Kidney (tissue), 14 donors: Measurements from ENCODE around the gene HSFX2. TPM values are rescaled to one million over a fixed set of nuclear protein-coding genes. Genes with fewer than 3 reads are reported as not detected.
"Not testable (repeated sequence)": the region's sequence is repeated elsewhere in the genome, so short reads cannot be mapped to it uniquely, and the experiment has no call there.

Experiments
- DNase-seq, 5 donors: peaks; one replicate each; pipeline ENCODE4 v3.0.0-alpha.2; 2013 to 2020
- FAIRE-seq: peaks from 2 replicates; lab custom pipeline; 2012; peaks lifted over from hg19 to GRCh38; lab: Jason Lieb, UNC
- H3K27ac ChIP-seq, 2 donors: one replicate each; pipeline ENCODE4 v1.7.0; 2013; ENCODE audit warnings: low read depth in 2 of 2, low read length in 2 of 2, inconsistent platforms in 1 of 2
- H3K27me3 ChIP-seq: one replicate; pipeline ENCODE4 v1.7.1; 2013; ENCODE audit warnings: low read length, inconsistent platforms; ENCODE audit not compliant: control insufficient read depth, insufficient read depth
- H3K36me3 ChIP-seq, 3 donors: one replicate each; pipeline versions ENCODE4 v1.7.0 to v1.7.1; 2013; ENCODE audit warnings: low read length in 3 of 3, control low read depth in 1 of 3, inconsistent platforms in 1 of 3; ENCODE audit not compliant: insufficient read depth in 3 of 3, control insufficient read depth in 2 of 3
- H3K4me1 ChIP-seq, 3 donors: one replicate each; pipeline versions ENCODE4 v1.7.0 to v1.7.1; 2013; ENCODE audit warnings: low read length in 3 of 3, inconsistent platforms in 1 of 3, low read depth in 1 of 3; ENCODE audit not compliant: control insufficient read depth in 2 of 3, insufficient read depth in 2 of 3
- H3K4me3 ChIP-seq, 3 donors: one replicate each; pipeline versions ENCODE4 v1.7.0 to v1.8.1; 2013; ENCODE audit warnings: low read length in 3 of 3, control low read depth in 1 of 3, inconsistent platforms in 1 of 3
- H3K9ac ChIP-seq, 3 donors: one replicate each; pipeline versions ENCODE4 v1.7.0 to v1.7.1; 2013; ENCODE audit warnings: low read length in 3 of 3, control low read depth in 1 of 3, inconsistent platforms in 1 of 3
- H3K9me3 ChIP-seq, 3 donors: one replicate each; pipeline versions ENCODE4 v1.7.0 to v1.7.1; 2013; ENCODE audit warnings: low read length in 3 of 3, control low read depth in 1 of 3, inconsistent platforms in 1 of 3; ENCODE audit not compliant: control insufficient read depth in 2 of 3, insufficient read depth in 1 of 3
- intact Hi-C: fragments of 100-400 bp; cut with DNase I; formaldehyde crosslinking; loops from one replicate; pipeline ENCODE4 v1.11.1; 2022
- polyA plus RNA-seq: library from polyadenylated mRNA; stranded (reverse); fragments of 350-450 nt; fragmentation: Illumina TruSeq; extraction: RNeasy Lipid Tissue Mini Kit (QIAGEN cat#74804); gene quantifications from one replicate; pipeline ENCODE4 v1.2.3, GENCODE V29; 2014; ENCODE audit warnings: low read depth, low replicate concordance; ENCODE audit not compliant: insufficient read depth
- total RNA-seq: library from RNA; stranded (reverse); fragmentation: NEBNext Ultra II Directional; extraction: Animal tissue kit (Norgen Biotek cat#: 25700); gene quantifications from one replicate; pipeline ENCODE4 v1.2.1, GENCODE V29; 2021
- TF ChIP-seq, protein P1 (sequence below): IDR thresholded peaks from 3 replicates; pipeline ENCODE4 v1.5.1; 2012; ENCODE audit warnings: mild to moderate bottlenecking, moderate library complexity, borderline replicate concordance; ENCODE audit not compliant: insufficient read depth; ENCODE audit errors: extremely low read depth
- donor health status: control.
- donor health status: control.
- donor health status: control.
- donor health status: control.
- donor health status: control.
- donor health status: DM: yes; HTN: yes; CAD: no.
- donor health status: Normal renal cell carcinoma (clear cell type).

HSFX2 gene
- total and polyA plus RNA-seq, 2 donors from 2014 or later = 0.79 to 0.97 TPM

DNA sequence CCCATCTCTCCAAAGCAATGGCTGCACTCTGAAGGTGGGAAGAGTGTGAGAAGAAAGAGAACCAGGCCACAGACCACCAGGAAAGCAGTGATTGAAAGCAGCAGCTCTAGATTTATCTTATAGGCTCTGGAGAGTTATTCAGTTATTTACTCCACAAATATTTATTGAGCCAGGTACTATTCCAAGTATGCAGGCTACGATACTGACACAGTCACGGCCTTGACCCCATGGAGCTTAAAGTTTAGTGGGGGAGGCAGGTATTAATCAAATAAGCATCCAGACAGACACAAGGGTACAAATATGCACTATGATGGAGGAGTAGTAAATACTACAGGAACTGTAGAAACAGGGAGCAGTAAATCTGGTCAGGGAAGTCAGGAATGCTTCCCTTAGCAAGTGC lies 33.7 kb upstream of the HSFX2 start:
- Histone ChIP-seq H3K27ac (no peak overlapping the region), H3K9me3 (no peaks in the 10 kb centered on the region), H3K4me3 (no peak overlapping the region), H3K9ac (no peak overlapping the region), H3K27me3 (no peaks in the 10 kb centered on the region), H3K36me3 (no peaks in the 10 kb centered on the region), H3K4me1 (peaks cover 0 to 7% (median 0%) of the 10 kb centered on the region in 3 donors)
- FAIRE-seq (no peak), DNase-seq (no peak)
- TF ChIP-seq, protein P1, sequence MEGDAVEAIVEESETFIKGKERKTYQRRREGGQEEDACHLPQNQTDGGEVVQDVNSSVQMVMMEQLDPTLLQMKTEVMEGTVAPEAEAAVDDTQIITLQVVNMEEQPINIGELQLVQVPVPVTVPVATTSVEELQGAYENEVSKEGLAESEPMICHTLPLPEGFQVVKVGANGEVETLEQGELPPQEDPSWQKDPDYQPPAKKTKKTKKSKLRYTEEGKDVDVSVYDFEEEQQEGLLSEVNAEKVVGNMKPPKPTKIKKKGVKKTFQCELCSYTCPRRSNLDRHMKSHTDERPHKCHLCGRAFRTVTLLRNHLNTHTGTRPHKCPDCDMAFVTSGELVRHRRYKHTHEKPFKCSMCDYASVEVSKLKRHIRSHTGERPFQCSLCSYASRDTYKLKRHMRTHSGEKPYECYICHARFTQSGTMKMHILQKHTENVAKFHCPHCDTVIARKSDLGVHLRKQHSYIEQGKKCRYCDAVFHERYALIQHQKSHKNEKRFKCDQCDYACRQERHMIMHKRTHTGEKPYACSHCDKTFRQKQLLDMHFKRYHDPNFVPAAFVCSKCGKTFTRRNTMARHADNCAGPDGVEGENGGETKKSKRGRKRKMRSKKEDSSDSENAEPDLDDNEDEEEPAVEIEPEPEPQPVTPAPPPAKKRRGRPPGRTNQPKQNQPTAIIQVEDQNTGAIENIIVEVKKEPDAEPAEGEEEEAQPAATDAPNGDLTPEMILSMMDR = no peak
- intact Hi-C loops = no loop called here

DNA sequence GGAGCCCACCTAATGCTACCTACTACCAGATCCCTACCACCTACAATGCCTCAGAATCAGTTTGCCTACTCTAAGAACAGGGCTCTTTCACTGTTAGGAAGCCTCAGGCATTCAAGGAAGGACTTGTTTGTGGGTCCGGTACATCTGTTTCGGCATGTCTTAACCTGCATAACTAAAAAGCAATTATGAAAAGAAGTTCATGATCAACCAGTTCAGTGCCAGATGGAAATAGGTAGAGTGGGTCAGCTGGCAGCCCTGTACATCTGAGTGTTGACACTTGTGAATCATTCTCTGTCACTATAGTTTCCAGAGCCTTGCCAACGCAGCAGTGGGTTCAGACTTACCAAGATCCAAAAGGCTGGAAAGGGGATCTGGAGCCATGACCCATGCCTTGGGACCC lies 33.2 kb upstream of the HSFX2 start:
- DNase-seq = no peak
- no peaks in the 10 kb centered on the region for H3K27me3 ChIP-seq
- H3K36me3 ChIP-seq = no peaks in the 10 kb centered on the region
- H3K4me1 ChIP-seq = peaks cover 0 to 7% (median 0%) of the 10 kb centered on the region in 3 donors
- TF ChIP-seq, protein P1 = no peak
- H3K27ac ChIP-seq = no peak overlapping the region
- no peak for FAIRE-seq
- intact Hi-C loops = no loop called here
- no peak overlapping the region for H3K9ac ChIP-seq
- H3K4me3 ChIP-seq = no peak overlapping the region
- H3K9me3 ChIP-seq = no peaks in the 10 kb centered on the region

DNA sequence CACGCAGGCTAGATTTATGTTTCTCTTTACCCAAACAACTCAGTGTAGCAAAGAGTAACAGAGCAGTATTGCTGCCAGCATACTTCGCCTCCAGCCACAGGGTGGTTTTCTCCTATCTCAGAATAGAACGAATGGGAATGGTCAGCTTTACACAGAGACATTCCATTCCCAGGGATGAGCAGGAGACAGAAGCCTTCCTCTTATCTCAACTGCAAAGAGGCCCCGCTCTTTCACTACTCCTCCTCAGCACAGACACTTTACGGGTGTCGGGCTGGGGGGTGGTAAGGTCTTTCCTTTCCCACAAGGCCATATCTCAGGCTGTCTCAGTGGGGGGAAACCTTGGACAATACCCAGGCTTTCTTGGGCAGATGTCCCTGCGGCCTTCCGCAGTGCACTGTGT lies 31.7 kb upstream of the HSFX2 start:
- intact Hi-C loops, H3K36me3 ChIP-seq, H3K9me3 ChIP-seq, H3K27me3 ChIP-seq, H3K9ac ChIP-seq, H3K4me1 ChIP-seq, H3K27ac ChIP-seq, H3K4me3 ChIP-seq, FAIRE-seq, DNase-seq: not testable (repeated sequence)

DNA sequence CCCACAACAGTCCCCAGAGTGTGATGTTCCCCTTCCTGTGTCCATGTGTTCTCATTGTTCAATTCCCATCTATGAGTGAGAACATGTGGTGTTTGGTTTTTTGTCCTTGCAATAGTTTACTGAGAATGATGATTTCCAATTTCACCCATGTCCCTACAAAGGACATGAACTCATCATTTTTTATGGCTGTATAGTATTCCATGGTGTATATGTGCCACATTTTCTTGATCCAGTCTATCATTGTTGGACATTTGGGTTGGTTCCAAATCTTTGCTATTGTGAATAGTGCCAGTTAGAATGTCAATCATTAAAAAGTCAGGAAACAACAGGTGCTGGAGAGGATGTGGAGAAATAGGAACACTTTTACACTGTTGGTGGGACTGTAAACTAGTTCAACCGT lies 24.5 kb upstream of the HSFX2 start:
- intact Hi-C loops, DNase-seq, H3K4me3 ChIP-seq, H3K4me1 ChIP-seq, H3K9me3 ChIP-seq, H3K36me3 ChIP-seq, FAIRE-seq, H3K27me3 ChIP-seq, H3K9ac ChIP-seq, H3K27ac ChIP-seq: not testable (repeated sequence)

DNA sequence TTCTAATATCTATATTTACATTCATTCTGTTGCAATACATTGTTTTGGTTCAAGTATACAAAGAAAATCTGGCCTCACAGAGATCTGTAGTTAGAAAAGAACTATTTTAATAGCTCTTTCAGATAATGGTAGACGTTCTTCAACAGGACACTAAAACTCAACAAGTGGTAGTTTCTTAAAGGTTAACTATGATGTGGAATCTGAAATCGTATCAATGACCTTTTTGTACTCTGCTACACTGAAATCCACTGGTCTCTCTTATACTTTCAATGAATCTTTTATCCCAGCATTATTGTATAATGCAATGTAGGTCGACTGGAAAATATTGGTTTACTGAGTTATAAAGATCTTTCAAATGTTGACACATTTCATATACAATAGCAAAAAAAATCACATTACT lies 23.8 kb upstream of the HSFX2 start:
- H3K9me3 ChIP-seq = no peaks in the 10 kb centered on the region
- FAIRE-seq = no peak
- no peaks in the 10 kb centered on the region for H3K27me3 ChIP-seq
- no peak overlapping the region for H3K4me3 ChIP-seq
- H3K36me3 ChIP-seq = no peaks in the 10 kb centered on the region
- H3K4me1 ChIP-seq = no peaks in the 10 kb centered on the region
- TF ChIP-seq, protein P1 = no peak
- DNase-seq = no peak
- intact Hi-C loops = no loop called here
- H3K27ac ChIP-seq = no peak overlapping the region
- no peak overlapping the region for H3K9ac ChIP-seq
